Measurements from ENCODE around the gene CBFA2T2. TPM values are rescaled to one million over a fixed set of nuclear protein-coding genes. Genes with fewer than 3 reads are reported as not detected.

The CBFA2T2 gene
- total RNA-seq, 3 donors from 2014 or later = 28.5 to 37.4 (median 30.3) TPM

- intact Hi-C loops (cut with DNase I, micrococcal nuclease) = loop anchor here (10.0 kb wide), 1 partner anchor 189 kb away; no protein-coding TSS in a partner anchor
- TF ChIP-seq CTCF (IDR thresholded peaks at IDR 0.05) = no peak
Measured at GRCh38 chr20:33653900-33654596, 164.2 kb downstream of the CBFA2T2 start.

GRCh38 chr20:33654680-33655161, 164.8 kb downstream of the CBFA2T2 start:
- Histone ChIP-seq H3K4me1 (ENCODE audit: low read depth) (peaks cover 39% of the 10 kb centered on the region), H3K4me3 (no peak overlapping the region), H3K9me3 (no peaks in the 10 kb centered on the region), H3K36me3 (ENCODE audit: low read depth) (no peaks in the 10 kb centered on the region)
- intact Hi-C loops (cut with DNase I, micrococcal nuclease) = loop anchor here (10.0 kb wide), 1 partner anchor 190 kb away; no protein-coding TSS in a partner anchor
- no peak for ATAC-seq
- DNase-seq = no peak
- no peak for TF ChIP-seq CTCF (IDR thresholded peaks at IDR 0.05)

More at GRCh38 chr20:33653900-33654596, 164.2 kb downstream of the CBFA2T2 start:
- Histone ChIP-seq H3K36me3 (ENCODE audit: low read depth) (no peaks in the 10 kb centered on the region), H3K4me1 (ENCODE audit: low read depth) (peaks cover 45% of the 10 kb centered on the region), H3K9me3 (no peaks in the 10 kb centered on the region), H3K4me3 (no peak overlapping the region)
- ATAC-seq (peak; percentile 84), DNase-seq (peak; percentile 87 to 90 (median 88))

- no peaks in the 10 kb centered on the region for H3K36me3 ChIP-seq (ENCODE audit: low read depth)
- no peak for ATAC-seq
Measured at GRCh38 chr20:33655164-33655563, 165.3 kb downstream of the CBFA2T2 start.

GRCh38 chr20:33656010-33656782, 166.3 kb downstream of the CBFA2T2 start:
- intact Hi-C loops (cut with DNase I, micrococcal nuclease) = loop anchor here (10.0 kb wide), 1 partner anchor 191 kb away; no protein-coding TSS in a partner anchor

More at GRCh38 chr20:33655164-33655563, 165.3 kb downstream of the CBFA2T2 start:
- Histone ChIP-seq H3K9me3 (no peaks in the 10 kb centered on the region), H3K4me3 (no peak overlapping the region), H3K4me1 (ENCODE audit: low read depth) (peaks cover 39% of the 10 kb centered on the region)
- DNase-seq = no peak
- intact Hi-C loops (cut with DNase I, micrococcal nuclease) = loop anchor here (10.0 kb wide), 1 partner anchor 190 kb away; no protein-coding TSS in a partner anchor
- no peak for TF ChIP-seq CTCF (IDR thresholded peaks at IDR 0.05)

More at GRCh38 chr20:33656010-33656782, 166.3 kb downstream of the CBFA2T2 start:
- TF ChIP-seq CTCF (IDR thresholded peaks at IDR 0.05) = no peak
- Histone ChIP-seq H3K4me3 (no peak overlapping the region), H3K36me3 (ENCODE audit: low read depth) (no peaks in the 10 kb centered on the region), H3K4me1 (ENCODE audit: low read depth) (peaks cover 34% of the 10 kb centered on the region), H3K9me3 (no peaks in the 10 kb centered on the region)
- DNase-seq (no peak), ATAC-seq (no peak)

All from mucosa of descending colon (tissue), 3 donors.